WTC11 (cell line): ENCODE measurements around the gene MACROD2. TPM values are rescaled to one million over a fixed set of nuclear protein-coding genes. Genes with fewer than 3 reads are reported as not detected.

ENCODE experiments used
- ATAC-seq: fragments of 200-7000 bp; cut with Tn5 transposase; 2 replicates; pipeline ENCODE4 v1.10.0; 2021; ENCODE audit warnings: mild to moderate bottlenecking, moderate library complexity
- CTCF ChIA-PET: fragments of 300-600 bp; sonication (Branson Sonifier 250); formaldehyde crosslinking; loops from one replicate; lab custom pipeline; 2021; ENCODE audit warnings: antibody characterized with exemption; lab: Charles Lee
- POLR2A ChIA-PET: fragments of 350-600 bp; sonication (Branson Sonifier 250); formaldehyde crosslinking; loops from one replicate; lab custom pipeline; 2021; ENCODE audit warnings: antibody characterized with exemption; lab: Charles Lee
- DNase-seq: peaks from one replicate; pipeline ENCODE4 v3.0.0; 2021; ENCODE audit warnings: low spot score
- H3K27ac Mint-ChIP-seq: 2 replicates; pipeline ENCODE4 v1.8.0; 2021; ENCODE audit warnings: mixed read lengths
- H3K27me3 Mint-ChIP-seq: 2 replicates; pipeline ENCODE4 v1.8.0; 2021; ENCODE audit warnings: low read depth, mild to moderate bottlenecking, moderate library complexity, mixed read lengths
- H3K36me3 Mint-ChIP-seq: 2 replicates; pipeline ENCODE4 v1.8.0; 2021; ENCODE audit warnings: mixed read lengths
- H3K4me1 Mint-ChIP-seq: 2 replicates; pipeline ENCODE4 v1.8.0; 2022; ENCODE audit warnings: mixed read lengths
- H3K4me3 Mint-ChIP-seq: 2 replicates; pipeline ENCODE4 v1.8.0; 2021; ENCODE audit warnings: mild to moderate bottlenecking, moderate library complexity, mixed read lengths
- H3K9me3 Mint-ChIP-seq: 2 replicates; pipeline ENCODE4 v1.8.0; 2021; ENCODE audit warnings: mixed read lengths
- AFF4 ChIP-seq: sonication (generic); formaldehyde crosslinking; IDR thresholded peaks from 2 replicates; pipeline ENCODE4 v1.8.1; 2023; ENCODE audit warnings: mild to moderate bottlenecking, missing genetic modification reagents, borderline replicate concordance
- CDX4 ChIP-seq: fragments of 250-450 bp; sonication (Bioruptor Pico); IDR thresholded peaks from 2 replicates; pipeline ENCODE4 v1.9.0; 2021; ENCODE audit warnings: moderate library complexity, mild to moderate bottlenecking, inconsistent platforms, borderline replicate concordance
- CREB1 ChIP-seq: sonication (generic); formaldehyde crosslinking; IDR thresholded peaks from 2 replicates; pipeline ENCODE4 v1.8.0; 2023; ENCODE audit warnings: mild to moderate bottlenecking, missing genetic modification reagents
- CTCF ChIP-seq: fragments of 200-600 bp; IDR thresholded peaks from 2 replicates; pipeline ENCODE4 v1.8.0; 2022; ENCODE audit warnings: antibody characterized with exemption
- EMX1 ChIP-seq: fragments of 250-450 bp; sonication (Bioruptor Pico); IDR thresholded peaks from 2 replicates; pipeline ENCODE4 v1.8.0; 2021; ENCODE audit warnings: mild to moderate bottlenecking
- ETV6 ChIP-seq: sonication (generic); formaldehyde crosslinking; IDR thresholded peaks from 2 replicates; pipeline ENCODE4 v1.8.1; 2022; ENCODE audit warnings: mild to moderate bottlenecking, missing genetic modification reagents
- FOXJ3 ChIP-seq: sonication (generic); formaldehyde crosslinking; IDR thresholded peaks from 2 replicates; pipeline ENCODE4 v1.9.0; 2021; ENCODE audit warnings: missing genetic modification reagents, mild to moderate bottlenecking, borderline replicate concordance
- FOXP1 ChIP-seq: sonication (generic); formaldehyde crosslinking; IDR thresholded peaks from 2 replicates; pipeline ENCODE4 v1.8.0; 2022; ENCODE audit warnings: missing genetic modification reagents, mild to moderate bottlenecking, moderate library complexity, borderline replicate concordance
- IRF1 ChIP-seq: sonication (generic); formaldehyde crosslinking; IDR thresholded peaks from 2 replicates; pipeline ENCODE4 v1.8.0; 2023; ENCODE audit warnings: missing genetic modification reagents
- KAT7 ChIP-seq: sonication (generic); formaldehyde crosslinking; IDR thresholded peaks from 2 replicates; pipeline ENCODE4 v1.8.1; 2023; ENCODE audit warnings: missing genetic modification reagents, mild to moderate bottlenecking, borderline replicate concordance
- MAX ChIP-seq: sonication (generic); formaldehyde crosslinking; IDR thresholded peaks from 2 replicates; pipeline ENCODE4 v1.8.0; 2022; ENCODE audit warnings: mild to moderate bottlenecking, missing genetic modification reagents
- MXD4 ChIP-seq: fragments of 250-450 bp; sonication (Bioruptor Pico); IDR thresholded peaks from 2 replicates; pipeline ENCODE4 v1.8.0; 2021; ENCODE audit warnings: mild to moderate bottlenecking, moderate library complexity, borderline replicate concordance
- NFYB ChIP-seq: sonication (generic); formaldehyde crosslinking; conservative IDR thresholded peaks from 2 replicates; pipeline ENCODE4 v1.8.0; 2022; ENCODE audit warnings: low read depth, missing genetic modification reagents
- NR1H2 ChIP-seq: sonication (generic); formaldehyde crosslinking; IDR thresholded peaks from 2 replicates; pipeline ENCODE4 v1.9.0; 2021; ENCODE audit warnings: mild to moderate bottlenecking, moderate library complexity, missing genetic modification reagents
- NR3C1 ChIP-seq: sonication (generic); formaldehyde crosslinking; conservative IDR thresholded peaks from 2 replicates; pipeline ENCODE4 v1.8.1; 2023; ENCODE audit warnings: low read depth, mild to moderate bottlenecking, missing genetic modification reagents
- RORB ChIP-seq: fragments of 250-450 bp; sonication (Bioruptor Pico); IDR thresholded peaks from 2 replicates; pipeline ENCODE4 v1.9.0; 2021; ENCODE audit warnings: mild to moderate bottlenecking
- SOX15 ChIP-seq: fragments of 250-450 bp; sonication (Bioruptor Pico); IDR thresholded peaks from 2 replicates; pipeline ENCODE4 v1.9.0; 2021; ENCODE audit warnings: mild to moderate bottlenecking
- STAT6 ChIP-seq: sonication (generic); formaldehyde crosslinking; conservative IDR thresholded peaks from 2 replicates; pipeline ENCODE4 v1.8.1; 2023; ENCODE audit warnings: mild to moderate bottlenecking, low read depth, missing genetic modification reagents, moderate library complexity
- TP53 ChIP-seq: sonication (generic); formaldehyde crosslinking; IDR thresholded peaks from 2 replicates; pipeline ENCODE4 v1.8.1; 2023; ENCODE audit warnings: mild to moderate bottlenecking, missing genetic modification reagents
- ZNF138 ChIP-seq: sonication (generic); formaldehyde crosslinking; conservative IDR thresholded peaks from 2 replicates; pipeline ENCODE4 v1.8.1; 2022; ENCODE audit warnings: mild to moderate bottlenecking, moderate library complexity, missing genetic modification reagents
- ZNF219 ChIP-seq: sonication (generic); formaldehyde crosslinking; IDR thresholded peaks from 2 replicates; pipeline ENCODE4 v1.8.0; 2023; ENCODE audit warnings: missing genetic modification reagents, mild to moderate bottlenecking, borderline replicate concordance
- ZNF232 ChIP-seq: sonication (generic); formaldehyde crosslinking; IDR thresholded peaks from 2 replicates; pipeline ENCODE4 v1.8.0; 2022; ENCODE audit warnings: mild to moderate bottlenecking, missing genetic modification reagents
- ZNF396 ChIP-seq: fragments of 250-450 bp; sonication (Bioruptor Pico); IDR thresholded peaks from 2 replicates; pipeline ENCODE4 v1.8.0; 2021; ENCODE audit warnings: mild to moderate bottlenecking, moderate library complexity, borderline replicate concordance
- ZNF532 ChIP-seq: fragments of 250-450 bp; sonication (Bioruptor Pico); IDR thresholded peaks from 2 replicates; pipeline ENCODE4 v1.9.0; 2021; ENCODE audit warnings: mild to moderate bottlenecking, borderline replicate concordance
- total RNA-seq: library from RNA; stranded (reverse); gene quantifications from 3 replicates; pipeline ENCODE4 v1.2.3, GENCODE V29; 2021

MACROD2 gene
- total RNA-seq, 1 experiment from 2014 or later, result 4.1 TPM

- TF ChIP-seq CTCF, result no peak
- no peak for TF ChIP-seq ZNF232
- no peak for TF ChIP-seq AFF4 (CRISPR knock-in tag)
- TF ChIP-seq CDX4, result no peak
- no peak for TF ChIP-seq EMX1 (CRISPR knock-in tag)
- TF ChIP-seq STAT6 (CRISPR knock-in tag), result no peak
Observed at GRCh38 chr20:16028923-16029322, 2033.6 kb downstream of the MACROD2 start (continued).

DNA sequence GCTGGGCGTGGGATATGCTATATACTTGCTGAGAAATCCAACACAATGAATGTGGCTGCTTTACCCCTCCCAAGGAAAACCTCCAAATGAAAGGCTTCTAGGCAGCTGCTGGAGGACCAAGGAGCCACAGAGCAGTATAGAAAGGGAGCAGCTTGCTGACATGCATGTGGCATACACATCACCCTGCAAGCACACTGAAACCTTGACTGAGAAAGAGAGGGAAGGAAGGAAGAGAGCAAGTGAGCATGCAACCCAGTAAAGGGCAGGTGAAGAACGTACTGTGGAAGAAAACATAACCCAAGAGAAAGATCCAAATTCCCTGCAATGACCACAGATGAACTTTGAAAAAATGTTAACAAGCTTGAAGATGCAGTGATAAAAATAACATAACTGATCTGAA lies 2034.9 kb downstream of the MACROD2 start:
- Mint-ChIP-seq H3K4me3 (no peak overlapping the region), H3K27ac (no peak overlapping the region), H3K27me3 (no peaks in the 10 kb centered on the region), H3K4me1 (peaks cover 13% of the 10 kb centered on the region), H3K9me3 (peaks cover 4% of the 10 kb centered on the region; the same call in 1 of the 2 replicates), H3K36me3 (no peaks in the 10 kb centered on the region)
- DNase-seq (no peak), ATAC-seq (no peak)
- TF ChIP-seq SOX15, result no peak
- no peak for TF ChIP-seq FOXP1 (CRISPR knock-in tag)
- no peak for TF ChIP-seq MXD4 (CRISPR knock-in tag)
- TF ChIP-seq ZNF396 (CRISPR knock-in tag), result no peak
- no peak for TF ChIP-seq TP53 (CRISPR knock-in tag)
- TF ChIP-seq FOXJ3, result no peak
- TF ChIP-seq ZNF138, result no peak
- no peak for TF ChIP-seq NR1H2 (CRISPR knock-in tag)
- TF ChIP-seq ZNF532 (CRISPR knock-in tag), result no peak
- TF ChIP-seq RORB (CRISPR knock-in tag), result no peak
- no peak for TF ChIP-seq MAX (CRISPR knock-in tag)
- no peak for TF ChIP-seq KAT7 (CRISPR knock-in tag)
- no peak for TF ChIP-seq ZNF219 (CRISPR knock-in tag)
- no peak for TF ChIP-seq ZNF232
- no peak for TF ChIP-seq NR3C1 (CRISPR knock-in tag)
- TF ChIP-seq ETV6 (CRISPR knock-in tag), result no peak
- no peak for TF ChIP-seq IRF1 (CRISPR knock-in tag)
- no peak for TF ChIP-seq CREB1 (CRISPR knock-in tag)
- TF ChIP-seq EMX1 (CRISPR knock-in tag), result no peak
- no peak for TF ChIP-seq NFYB
- CTCF ChIA-PET, result no interaction called here
- POLR2A ChIA-PET, result no interaction called here
